Measurements from ENCODE around the gene USP8.

USP8 gene

DNA sequence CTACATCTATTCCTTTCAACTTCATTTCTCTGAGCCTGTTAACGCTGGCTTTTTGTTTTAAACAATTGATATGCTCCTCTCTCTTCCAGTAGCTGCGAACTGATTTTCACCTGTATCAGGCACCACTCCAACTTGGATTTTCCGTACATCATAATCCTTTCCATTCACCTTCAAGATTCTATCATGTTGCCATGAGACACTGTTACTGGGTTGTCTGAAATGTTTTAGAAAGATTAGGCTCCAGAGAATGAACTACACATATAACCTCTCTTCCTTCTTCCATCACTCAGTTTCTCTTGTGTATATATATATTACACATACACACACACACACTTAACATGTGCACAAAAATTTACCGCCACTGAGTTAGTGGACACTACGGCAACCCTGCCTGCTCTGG, 122.4 kb downstream of the USP8 start, which contains the start of gene USP50:
Gene USP50 (minus strand): TSS at position 101 of the 400 bp plus-strand sequence. CDS start 141 bp downstream, outside the sequence.
- DNase-seq, result no peak

- no peak for DNase-seq
Measured at GRCh38 chr15:50549326-50549725, 125.1 kb downstream of the USP8 start.

DNA sequence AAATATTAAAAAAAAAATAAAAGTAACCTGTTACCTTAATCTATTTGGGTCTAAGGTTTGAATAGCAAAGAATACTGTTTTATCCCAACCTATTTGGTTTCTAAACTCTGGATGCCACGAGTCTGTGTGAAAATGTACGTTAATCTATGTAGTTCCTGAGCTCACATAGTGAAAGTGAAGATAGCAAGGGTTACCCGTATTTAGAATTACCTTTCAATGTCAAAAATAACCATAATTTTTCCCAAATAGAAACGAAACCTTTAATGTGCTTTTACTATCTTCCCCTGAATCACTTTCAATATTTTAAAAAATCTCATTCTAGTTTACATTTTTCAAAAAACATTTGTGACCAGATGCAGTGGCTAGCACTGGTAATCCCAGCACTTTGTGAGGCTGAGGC, 128.0 kb downstream of the USP8 start:
- no peak for DNase-seq

- no peak for DNase-seq
Measured at GRCh38 chr15:50556642-50557371, 132.6 kb downstream of the USP8 start.

GRCh38 chr15:50558012-50558411, 133.8 kb downstream of the USP8 start:
- DNase-seq, result no peak

- no peak for DNase-seq
Measured at GRCh38 chr15:50562735-50563640, 138.8 kb downstream of the USP8 start.

- no peak for DNase-seq
Measured at GRCh38 chr15:50563756-50564155, 139.6 kb downstream of the USP8 start.

All from stimulated activated CD4-positive, alpha-beta T cell treated with anti-CD3 and anti-CD28 coated beads, Interleukin-2, amount 100 ng/mL, for 24 hours (primary cell).